Stimulated activated CD4-positive, alpha-beta T cell treated with anti-CD3 and anti-CD28 coated beads, Interleukin-4, amount 100 ng/mL, for 4 hours (primary cell): ENCODE measurements around the gene TNFAIP8.

Experiments
- DNase-seq, 2 experiments: peaks; one replicate each; pipeline ENCODE4 v3.0.0-alpha.2; 2020

Gene TNFAIP8

GRCh38 chr5:119353213-119353612 is 2.6 kb upstream of the TNFAIP8 start:
- no peak for DNase-seq

GRCh38 chr5:119353686-119354366 is 2.0 kb upstream of the TNFAIP8 start:
- DNase-seq, result no peak

- DNase-seq, result no peak
Observed at GRCh38 chr5:119354537-119355243, 1.1 kb upstream of the TNFAIP8 start.

GRCh38 chr5:119355244-119355638 is 578 bp upstream of the TNFAIP8 start:
- DNase-seq, result peak; percentile 45 to 50

GRCh38 chr5:119356612-119357188 is 881 bp downstream of the TNFAIP8 start:
- DNase-seq, result no peak

- DNase-seq, result no peak
Observed at GRCh38 chr5:119357270-119357669, 1.5 kb downstream of the TNFAIP8 start.

- no peak for DNase-seq
Observed at GRCh38 chr5:119357808-119358529, 2.1 kb downstream of the TNFAIP8 start.

GRCh38 chr5:119358530-119358900 is 2.7 kb downstream of the TNFAIP8 start:
- no peak for DNase-seq

- DNase-seq, result no peak
Observed at GRCh38 chr5:119358901-119359603, 3.2 kb downstream of the TNFAIP8 start.

- no peak for DNase-seq
Observed at GRCh38 chr5:119359737-119360413, 4.1 kb downstream of the TNFAIP8 start.

- DNase-seq, result no peak
Observed at GRCh38 chr5:119360905-119361593, 5.2 kb downstream of the TNFAIP8 start.

- DNase-seq, result no peak
Observed at GRCh38 chr5:119361594-119362125, 5.8 kb downstream of the TNFAIP8 start.

- no peak for DNase-seq
Observed at GRCh38 chr5:119362714-119363113, 6.9 kb downstream of the TNFAIP8 start.

GRCh38 chr5:119363271-119363670 is 7.5 kb downstream of the TNFAIP8 start:
- no peak for DNase-seq

GRCh38 chr5:119363936-119364335 is 8.1 kb downstream of the TNFAIP8 start:
- DNase-seq, result no peak

- DNase-seq, result no peak
Observed at GRCh38 chr5:119365847-119366539, 10.2 kb downstream of the TNFAIP8 start.

GRCh38 chr5:119366540-119366881 is 10.7 kb downstream of the TNFAIP8 start:
- no peak for DNase-seq

- peak in 1 of 2 experiments; percentile 34 for DNase-seq
Observed at GRCh38 chr5:119367502-119368237, 11.9 kb downstream of the TNFAIP8 start.

- DNase-seq, result peak in 1 of 2 experiments; percentile 66
Observed at GRCh38 chr5:119368238-119368630, 12.4 kb downstream of the TNFAIP8 start.

- no peak for DNase-seq
Observed at GRCh38 chr5:119370486-119370885, 14.7 kb downstream of the TNFAIP8 start.
